Type B pancreatic cell (in vitro differentiated cells): ENCODE results near the gene ELL3. TPM values are rescaled to one million over a fixed set of nuclear protein-coding genes. Genes with fewer than 3 reads are reported as not detected.
A peak's percentile ranks its signal among the peaks of the same experiment; 100 is the strongest.
"Not testable (repeated sequence)": the region's sequence is repeated elsewhere in the genome, so short reads cannot be mapped to it uniquely, and the experiment has no call there.

Experiments
- DNase-seq: peaks from one replicate; pipeline ENCODE4 v3.0.0; 2021; ENCODE audit warnings: mixed read lengths; ENCODE audit not compliant: unreplicated experiment; ENCODE audit errors: extremely low spot score
- H3K27ac Mint-ChIP-seq: 2 replicates; pipeline ENCODE4 v1.8.0; 2021; ENCODE audit warnings: mild to moderate bottlenecking, mixed read lengths
- H3K27me3 Mint-ChIP-seq: 2 replicates; pipeline ENCODE4 v1.8.0; 2021; ENCODE audit warnings: mixed read lengths
- H3K36me3 Mint-ChIP-seq: 2 replicates; pipeline ENCODE4 v1.8.0; 2021; ENCODE audit warnings: mixed read lengths
- H3K4me1 Mint-ChIP-seq: one replicate; pipeline ENCODE4 v1.8.0; 2021; ENCODE audit warnings: mixed read lengths; ENCODE audit not compliant: unreplicated experiment
- H3K4me3 Mint-ChIP-seq: 2 replicates; pipeline ENCODE4 v1.8.0; 2021; ENCODE audit warnings: mild to moderate bottlenecking, mixed read lengths
- H3K9me3 Mint-ChIP-seq: 2 replicates; pipeline ENCODE4 v1.8.0; 2021; ENCODE audit warnings: mixed read lengths
- CTCF ChIP-seq: fragments of 200-600 bp; sonication (generic); conservative IDR thresholded peaks from 2 replicates; pipeline ENCODE4 v1.5.0; 2021; ENCODE audit warnings: antibody characterized with exemption, mild to moderate bottlenecking
- total RNA-seq: library from RNA; stranded (reverse); gene quantifications from 2 replicates; pipeline ENCODE4 v1.2.1, GENCODE V29; 2021; ENCODE audit warnings: low replicate concordance

Gene ELL3
- total RNA-seq, 1 donor from 2014 or later = 4.1 TPM

GRCh38 chr15:43808960-43809678, 32.4 kb upstream of the ELL3 start:
- DNase-seq = no peak
- Mint-ChIP-seq H3K36me3 (peaks cover 34% of the 10 kb centered on the region), H3K9me3 (no peaks in the 10 kb centered on the region), H3K27me3 (no peaks in the 10 kb centered on the region), H3K4me1 (no peaks in the 10 kb centered on the region), H3K4me3 (no peak overlapping the region), H3K27ac (no peak overlapping the region)
- TF ChIP-seq CTCF = no peak

- TF ChIP-seq CTCF = no peak
- H3K9me3 Mint-ChIP-seq = no peaks in the 10 kb centered on the region
- no peaks in the 10 kb centered on the region for H3K27me3 Mint-ChIP-seq
- no peak overlapping the region for H3K4me3 Mint-ChIP-seq
- H3K36me3 Mint-ChIP-seq = peaks cover 34% of the 10 kb centered on the region
- no peak for DNase-seq
- H3K4me1 Mint-ChIP-seq = no peaks in the 10 kb centered on the region
- no peak overlapping the region for H3K27ac Mint-ChIP-seq
These were observed 31.7 kb upstream of the ELL3 start for GRCh38 chr15:43808435-43808950.

- Mint-ChIP-seq H3K4me1 (peaks cover 37% of the 10 kb centered on the region), H3K36me3 (peaks cover 41% of the 10 kb centered on the region)
- DNase-seq, H3K27ac Mint-ChIP-seq, H3K9me3 Mint-ChIP-seq, H3K27me3 Mint-ChIP-seq, H3K4me3 Mint-ChIP-seq: not testable (repeated sequence)
These were observed 25.9 kb upstream of the ELL3 start for GRCh38 chr15:43802676-43803075.

- no peak for TF ChIP-seq CTCF
- H3K4me3 Mint-ChIP-seq = peak within 1 kb of the TSS; percentile 100
- H3K27ac Mint-ChIP-seq = peak within 1 kb of the TSS; percentile 95
- DNase-seq = peak; percentile 90
- peaks cover 48% of the 10 kb centered on the region for H3K4me1 Mint-ChIP-seq
- H3K27me3 Mint-ChIP-seq = no peaks in the 10 kb centered on the region
- H3K36me3 Mint-ChIP-seq = peaks cover 44% of the 10 kb centered on the region
- H3K9me3 Mint-ChIP-seq = no peaks in the 10 kb centered on the region
These were observed 23.7 kb upstream of the ELL3 start, which contains the start of gene HYPK for GRCh38 chr15:43800286-43801141. TSS of gene HYPK (plus strand) at chr15:43800599. CDS start at chr15:43800623, 24 bp downstream.

- Mint-ChIP-seq H3K4me1 (peaks cover 51% of the 10 kb centered on the region), H3K36me3 (peaks cover 45% of the 10 kb centered on the region), H3K4me3 (peak within 1 kb of the TSS; percentile 100), H3K9me3 (no peaks in the 10 kb centered on the region), H3K27ac (peak within 1 kb of the TSS; percentile 95), H3K27me3 (no peaks in the 10 kb centered on the region)
- TF ChIP-seq CTCF = no peak
- DNase-seq = no peak
These were observed 23.1 kb upstream of the ELL3 start, which contains the start of gene SERINC4 for GRCh38 chr15:43799945-43800285. TSS of gene SERINC4 (minus strand) at chr15:43800220. CDS start at chr15:43799986, 234 bp downstream.
